NCI-H524 treated with DMSO at 0.1 percent for 48 hours (cell line): ENCODE data around the gene GPR162.

Experiments
- DNase-seq: peaks from one replicate; lab custom pipeline; 2025; lab: John Stamatoyannopoulos, UW

Gene GPR162

GRCh38 chr12:6821591-6822425, at the start of gene GPR162:
Gene GPR162 (plus strand): TSS chr12:6821821. CDS start chr12:6823899, 2,078 bp downstream.
- DNase-seq: no peak

GRCh38 chr12:6772331-6772695, 49.3 kb upstream of the GPR162 start, which contains the start of gene LAG3:
Gene LAG3 (plus strand): TSS chr12:6772520. CDS start chr12:6772853, 333 bp downstream.
- DNase-seq: no peak

GRCh38 chr12:6772726-6773589, 48.7 kb upstream of the GPR162 start:
- no peak for DNase-seq

- no peak for DNase-seq
Measured at GRCh38 chr12:6773590-6774351, 47.9 kb upstream of the GPR162 start.

GRCh38 chr12:6774499-6775062, 47.0 kb upstream of the GPR162 start:
- DNase-seq: no peak

- no peak for DNase-seq
Measured at GRCh38 chr12:6775185-6776174, 46.1 kb upstream of the GPR162 start.

GRCh38 chr12:6777386-6777785, 44.2 kb upstream of the GPR162 start:
- DNase-seq: no peak

- DNase-seq: no peak
Measured at GRCh38 chr12:6778217-6778573, 43.4 kb upstream of the GPR162 start.

- DNase-seq: peak; percentile 54
Measured at GRCh38 chr12:6778574-6779550, 42.8 kb upstream of the GPR162 start.

GRCh38 chr12:6779708-6780432, 41.8 kb upstream of the GPR162 start:
- no peak for DNase-seq

GRCh38 chr12:6780573-6780972, 41.0 kb upstream of the GPR162 start:
- no peak for DNase-seq

- no peak for DNase-seq
Measured at GRCh38 chr12:6782119-6782518, 39.5 kb upstream of the GPR162 start.

- no peak for DNase-seq
Measured at GRCh38 chr12:6782850-6783566, 38.6 kb upstream of the GPR162 start.

- no peak for DNase-seq
Measured at GRCh38 chr12:6783828-6784227, 37.8 kb upstream of the GPR162 start.

- no peak for DNase-seq
Measured at GRCh38 chr12:6784296-6784695, 37.3 kb upstream of the GPR162 start.

- no peak for DNase-seq
Measured at GRCh38 chr12:6784761-6785160, 36.9 kb upstream of the GPR162 start.

- DNase-seq: no peak
Measured at GRCh38 chr12:6786416-6787094, 35.1 kb upstream of the GPR162 start.

GRCh38 chr12:6787309-6787708, 34.3 kb upstream of the GPR162 start:
- no peak for DNase-seq
